NK-92 treated with Interleukin-12 subunit alpha and Interleukin-12 subunit beta, amount 100 ng/mL, for 24 hours (cell line): Measurements from ENCODE around the gene GPC6.

ENCODE experiments used
- DNase-seq: peaks from one replicate; lab custom pipeline; 2025; lab: John Stamatoyannopoulos, UW

GPC6 gene

GRCh38 chr13:93561576-93562225, 335.1 kb downstream of the GPC6 start:
- DNase-seq: no peak

- no peak for DNase-seq
These were observed 336.1 kb downstream of the GPC6 start for GRCh38 chr13:93562676-93563075.

- DNase-seq: no peak
These were observed 350.5 kb downstream of the GPC6 start for GRCh38 chr13:93577105-93577504.

GRCh38 chr13:93589788-93590187, 363.2 kb downstream of the GPC6 start:
- DNase-seq: no peak

GRCh38 chr13:93603043-93603442, 376.4 kb downstream of the GPC6 start:
- no peak for DNase-seq

- DNase-seq: no peak
These were observed 388.2 kb downstream of the GPC6 start for GRCh38 chr13:93614776-93615175.

- no peak for DNase-seq
These were observed 393.7 kb downstream of the GPC6 start for GRCh38 chr13:93620181-93620765.

GRCh38 chr13:93621051-93621450, 394.4 kb downstream of the GPC6 start:
- no peak for DNase-seq

- DNase-seq: no peak
These were observed 395.4 kb downstream of the GPC6 start for GRCh38 chr13:93621966-93622365.

GRCh38 chr13:93624311-93624777, 397.7 kb downstream of the GPC6 start:
- no peak for DNase-seq

GRCh38 chr13:93625536-93625935, 398.9 kb downstream of the GPC6 start:
- DNase-seq: no peak

- no peak for DNase-seq
These were observed 401.7 kb downstream of the GPC6 start for GRCh38 chr13:93628136-93628797.

GRCh38 chr13:93635616-93636032, 409.0 kb downstream of the GPC6 start:
- no peak for DNase-seq

- DNase-seq: no peak
These were observed 411.2 kb downstream of the GPC6 start for GRCh38 chr13:93637852-93638251.

- no peak for DNase-seq
These were observed 413.8 kb downstream of the GPC6 start for GRCh38 chr13:93640452-93640851.

- DNase-seq: no peak
These were observed 419.6 kb downstream of the GPC6 start for GRCh38 chr13:93646245-93646644.

GRCh38 chr13:93649496-93649895, 422.9 kb downstream of the GPC6 start:
- no peak for DNase-seq

GRCh38 chr13:93653776-93654175, 427.2 kb downstream of the GPC6 start:
- no peak for DNase-seq

GRCh38 chr13:93655154-93655553, 428.5 kb downstream of the GPC6 start:
- DNase-seq: no peak

- no peak for DNase-seq
These were observed 433.9 kb downstream of the GPC6 start for GRCh38 chr13:93660391-93661063.

GRCh38 chr13:93670866-93671265, 444.3 kb downstream of the GPC6 start:
- DNase-seq: no peak

GRCh38 chr13:93672996-93673395, 446.4 kb downstream of the GPC6 start:
- no peak for DNase-seq

GRCh38 chr13:93673885-93674284, 447.3 kb downstream of the GPC6 start:
- no peak for DNase-seq
